GM12874 (cell line): ENCODE results near the gene CTRB1.

Experiments used
- CTCF ChIP-seq: IDR thresholded peaks from 2 replicates; pipeline ENCODE4 v1.5.1; 2011; ENCODE audit warnings: low read depth, mild to moderate bottlenecking, control low read depth, low read length, moderate library complexity; ENCODE audit not compliant: insufficient read depth

CTRB1 gene

DNA sequence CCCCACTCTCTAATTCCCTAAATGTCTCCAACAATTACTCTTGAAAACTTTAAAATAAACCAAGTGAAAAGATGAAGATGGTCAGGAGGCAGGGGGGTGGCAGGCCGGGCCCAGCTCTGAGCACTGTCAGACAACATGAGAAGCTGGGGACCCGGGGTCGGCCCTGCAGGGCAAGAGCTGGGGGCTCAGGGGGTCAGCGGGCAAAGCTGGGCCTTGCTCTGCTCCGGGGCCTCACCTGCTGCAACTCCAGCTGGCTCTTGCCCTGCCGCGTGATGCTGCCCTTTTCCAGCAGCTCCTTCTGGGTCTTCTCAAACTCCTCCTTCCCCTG is 14.8 kb downstream of the CTRB1 start:
- no peak for TF ChIP-seq CTCF

DNA sequence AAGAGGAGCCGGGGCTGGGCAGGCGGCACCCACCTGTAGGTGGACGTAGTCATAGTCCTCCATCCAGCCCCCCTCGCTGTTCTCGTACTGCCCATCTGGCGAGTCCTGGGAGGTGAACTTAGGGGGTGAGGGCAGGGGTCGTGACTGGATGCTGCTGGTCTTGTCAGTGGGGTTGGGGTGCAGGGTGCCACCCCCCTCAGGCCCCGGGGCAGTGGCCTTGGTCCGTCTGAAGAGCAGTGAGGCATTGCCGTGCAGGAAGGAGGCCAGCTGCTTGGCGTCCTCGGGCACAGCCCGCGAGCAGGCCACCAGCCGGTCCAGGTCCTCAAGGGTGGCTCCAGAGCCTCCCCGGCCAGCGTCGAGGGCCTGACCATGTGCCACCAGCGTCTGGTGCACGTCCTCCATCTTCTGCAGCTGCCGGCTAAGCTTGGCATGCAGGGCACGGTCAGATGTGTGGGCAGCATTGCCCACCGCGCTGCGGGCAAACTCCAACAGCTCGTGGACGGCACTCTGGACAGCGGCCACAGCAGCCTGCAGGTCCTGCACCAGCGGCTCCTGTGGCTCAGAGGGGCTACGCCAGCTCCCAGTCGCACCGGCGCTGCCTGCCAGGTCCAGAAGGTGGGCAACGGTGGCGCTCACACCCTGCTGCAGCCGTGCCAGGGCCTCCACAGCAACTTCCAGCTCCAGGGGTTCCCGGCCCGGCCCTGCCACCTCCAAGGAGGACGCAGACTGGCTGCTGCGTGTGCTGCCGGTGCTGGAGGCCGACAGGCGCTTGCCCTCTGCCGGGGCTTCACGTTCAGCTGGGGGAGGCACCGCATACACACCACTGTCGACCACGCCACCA is 16.3 kb downstream of the CTRB1 start:
- TF ChIP-seq CTCF = no peak

DNA sequence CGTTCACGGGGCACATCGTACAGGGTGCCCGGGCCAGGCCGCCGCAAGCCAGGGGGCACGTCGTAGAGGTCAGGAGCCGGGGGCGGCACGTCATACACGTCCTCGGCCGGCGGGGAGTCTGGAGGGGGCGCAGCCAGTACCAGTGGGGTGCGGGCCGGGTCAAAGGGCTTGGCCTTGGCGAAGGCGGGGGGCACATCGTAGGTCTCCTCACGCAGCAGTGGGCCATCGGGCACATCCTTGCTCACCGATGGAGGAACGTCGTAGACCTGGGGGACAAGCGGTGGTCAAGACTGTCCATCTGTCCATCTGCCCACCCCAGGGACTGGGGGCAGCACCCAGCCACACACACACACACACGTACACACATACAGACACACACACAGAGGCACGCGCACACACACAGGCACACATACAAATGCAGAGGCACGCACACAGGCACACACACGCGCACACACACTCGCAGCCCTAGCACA is 17.0 kb downstream of the CTRB1 start:
- no peak for TF ChIP-seq CTCF

- no peak for TF ChIP-seq CTCF
These were observed 17.4 kb downstream of the CTRB1 start for GRCh38 chr16:75236232-75236631.

DNA sequence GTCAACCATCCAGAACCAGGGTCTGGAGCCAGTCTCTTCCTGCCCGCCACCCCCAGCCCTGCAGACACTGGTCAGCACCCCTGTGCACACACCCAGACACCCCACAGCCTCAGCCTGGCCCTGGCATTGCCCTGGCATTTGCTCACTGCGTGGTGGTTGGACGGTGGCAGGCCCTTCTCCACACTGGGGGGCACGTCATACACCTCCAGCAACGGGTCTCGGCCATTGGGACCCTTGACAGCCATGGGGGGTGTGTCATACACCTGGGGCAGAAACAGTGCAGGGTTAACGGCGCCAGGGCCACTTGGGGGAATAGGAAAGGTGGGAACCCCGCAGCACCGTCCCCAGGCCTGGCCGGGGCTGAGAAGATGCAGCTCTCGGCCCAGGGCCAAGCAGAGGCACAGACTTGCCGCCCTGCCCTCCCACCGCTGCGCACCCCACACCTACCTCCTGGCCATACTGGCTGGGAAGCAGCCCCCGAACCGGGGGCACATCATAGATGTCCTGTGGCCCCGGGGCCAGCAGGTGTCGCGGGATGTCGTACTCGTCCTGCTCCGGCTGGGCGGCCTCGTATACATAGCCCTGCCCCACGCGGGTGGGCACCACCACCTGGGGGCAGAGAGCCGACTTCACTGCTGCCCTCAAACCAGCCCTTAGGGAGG is 18.1 kb downstream of the CTRB1 start:
- TF ChIP-seq CTCF = no peak

- TF ChIP-seq CTCF = no peak
These were observed 18.8 kb downstream of the CTRB1 start for GRCh38 chr16:75237398-75238131.
